Endothelial cell of umbilical vein (primary cell): ENCODE data around the gene CPLX1. TPM values are rescaled to one million over a fixed set of nuclear protein-coding genes. Genes with fewer than 3 reads are reported as not detected.

Experiments
- BruUV-seq: library from RNA; stranded (reverse); fragments of 400-500 nt; replicated peaks from 2 replicates; lab custom pipeline; 2021; lab: Mats Ljungman, UMichigan
- CTCF ChIA-PET: fragments of 300-600, 350-600 bp; sonication (Branson Sonifier 250); formaldehyde crosslinking; loops from one replicate; lab custom pipeline; 2021; ENCODE audit warnings: antibody characterized with exemption, inconsistent platforms; lab: Charles Lee
- POLR2A ChIA-PET: fragments of 300-600, 350-600 bp; sonication (Branson Sonifier 250); formaldehyde crosslinking; loops from one replicate; lab custom pipeline; 2021; ENCODE audit warnings: antibody characterized with exemption, inconsistent platforms; lab: Charles Lee
- DNase-seq: peaks from one replicate; pipeline ENCODE4 v3.0.0-alpha.2; 2011; ENCODE audit warnings: low read depth, low spot score
- FAIRE-seq: peaks from 2 replicates; lab custom pipeline; 2011; peaks lifted over from hg19 to GRCh38; lab: Jason Lieb, UNC
- H2AFZ ChIP-seq: 2 replicates; pipeline ENCODE4 v1.6.0; 2012; ENCODE audit warnings: low read depth, low read length, control low read depth, inconsistent platforms
- H3K27ac ChIP-seq: 2 replicates; pipeline ENCODE4 v1.5.1; 2011; ENCODE audit warnings: low read depth, mild to moderate bottlenecking, control low read depth, low read length, moderate library complexity; ENCODE audit not compliant: insufficient read depth
- H3K27me3 ChIP-seq, 2 experiments: 2 replicates each; pipeline versions ENCODE4 v1.6.0 to v1.6.1; 2011; ENCODE audit warnings: low read length in 2 of 2, mixed read lengths in 1 of 2; ENCODE audit not compliant: control insufficient read depth in 2 of 2, insufficient read depth in 2 of 2
- H3K36me3 ChIP-seq, 2 experiments: 2 replicates in 1 of 2; 3 replicates in 1 of 2; pipeline ENCODE4 v1.5.1; 2011; ENCODE audit warnings: low read length in 2 of 2, mild to moderate bottlenecking in 1 of 2, moderate library complexity in 1 of 2; ENCODE audit not compliant: control insufficient read depth in 2 of 2, insufficient read depth in 2 of 2; ENCODE audit errors: extremely low read depth in 1 of 2
- H3K4me1 ChIP-seq: 3 replicates; pipeline ENCODE4 v1.5.1; 2011; ENCODE audit warnings: mild to moderate bottlenecking, low read length; ENCODE audit not compliant: control insufficient read depth, insufficient read depth; ENCODE audit errors: extremely low read depth
- H3K4me2 ChIP-seq: 2 replicates; pipeline ENCODE4 v1.6.1; 2011; ENCODE audit warnings: low read length, control low read depth, mixed read lengths; ENCODE audit not compliant: insufficient read depth
- H3K4me3 ChIP-seq, 3 experiments: fragments of 200-600 bp in 1 of 3; sonication (generic), shearing (Covaris generic) in 1 of 3; replicated peaks in 1 of 3; 2 replicates each; pipeline ENCODE4 v1.5.1; 2011 to 2016; ENCODE audit warnings: control low read depth in 3 of 3, low read length in 3 of 3, mild to moderate bottlenecking in 2 of 3, inconsistent platforms in 1 of 3, low read depth in 1 of 3, moderate library complexity in 1 of 3; ENCODE audit not compliant: insufficient read depth in 1 of 3
- H3K79me2 ChIP-seq: 2 replicates; pipeline ENCODE4 v1.6.0; 2012; ENCODE audit warnings: low read length, inconsistent platforms; ENCODE audit not compliant: control insufficient read depth, insufficient read depth
- H3K9ac ChIP-seq: replicated peaks from 2 replicates; pipeline ENCODE3; 2011; ENCODE audit warnings: low read length, control low read depth; ENCODE audit not compliant: insufficient read depth; ENCODE audit errors: extremely low read depth
- H3K9me1 ChIP-seq: replicated peaks from 3 replicates; pipeline ENCODE4 v1.6.0; 2011; ENCODE audit warnings: mild to moderate bottlenecking, low read length; ENCODE audit not compliant: control insufficient read depth, insufficient read depth; ENCODE audit errors: extremely low read depth
- H3K9me3 ChIP-seq: replicated peaks from 2 replicates; pipeline ENCODE4 v1.5.1; 2012; ENCODE audit warnings: low read length, inconsistent platforms; ENCODE audit not compliant: control insufficient read depth, insufficient read depth
- H4K20me1 ChIP-seq: replicated peaks from 2 replicates; pipeline ENCODE3; 2011; ENCODE audit warnings: mild to moderate bottlenecking, low read length; ENCODE audit not compliant: control insufficient read depth, insufficient read depth; ENCODE audit errors: extremely low read depth
- CTCF ChIP-seq, 2 donors: IDR thresholded peaks; 1 replicate in 1 of 2; 2 replicates in 1 of 2; pipeline ENCODE4 v1.5.1; 2011; ENCODE audit warnings: low read length in 2 of 2, mild to moderate bottlenecking in 2 of 2, moderate library complexity in 2 of 2, control low read depth in 1 of 2, inconsistent platforms in 1 of 2, low read depth in 1 of 2; ENCODE audit not compliant: insufficient read depth in 1 of 2; ENCODE audit errors: extremely low read depth in 1 of 2
- EZH2 ChIP-seq: IDR thresholded peaks from 2 replicates; pipeline ENCODE4 v1.6.1; 2012; ENCODE audit warnings: borderline replicate concordance, low read depth, mild to moderate bottlenecking, moderate library complexity, low read length, inconsistent platforms; ENCODE audit not compliant: severe bottlenecking
- GATA2 ChIP-seq: IDR thresholded peaks from 2 replicates; pipeline ENCODE4 v1.7.0; 2011; ENCODE audit warnings: low read depth, mild to moderate bottlenecking, moderate library complexity, mixed read lengths, low read length; ENCODE audit not compliant: insufficient read length, insufficient read depth
- MAX ChIP-seq: IDR thresholded peaks from 2 replicates; pipeline ENCODE4 v1.6.1; 2011; ENCODE audit not compliant: insufficient read depth, insufficient read length
- MYC ChIP-seq: IDR thresholded peaks from one replicate; pipeline ENCODE4 v1.6.1; 2011; ENCODE audit warnings: mild to moderate bottlenecking, low read depth, low read length
- POLR2AphosphoS5 ChIP-seq: IDR thresholded peaks from 2 replicates; pipeline ENCODE4 v1.6.1; 2012; ENCODE audit warnings: low read depth, mild to moderate bottlenecking, control low read depth, low read length, moderate library complexity; ENCODE audit not compliant: insufficient read depth
- dilution Hi-C: fragments of 300-500 bp; cut with MboI; formaldehyde crosslinking; loops from one replicate; pipeline ENCODE4 v1.15.0; 2019; ENCODE audit warnings: low sequenced_read_pairs; ENCODE audit not compliant: extremely low pct_ligation_motif_present
- intact Hi-C: fragments of 100-400 bp; cut with micrococcal nuclease; formaldehyde crosslinking; loops from one replicate; pipeline ENCODE4 v1.10.0; 2022
- polyA plus RNA-seq, 4 experiments: library from polyadenylated mRNA; depleted of rRNA in 3 of 4; stranded (reverse) in 3 of 4; unstranded in 1 of 4; fragments of >200 nt; gene quantifications; 2 replicates each; pipeline versions ENCODE4 v1.2.1 to v1.2.3, GENCODE V29; 2011 to 2012; ENCODE audit warnings: missing spikeins in 1 of 4
- total RNA-seq: library from RNA; stranded (reverse); gene quantifications from 2 replicates; pipeline ENCODE4 v1.2.3, GENCODE V29; 2021

The CPLX1 gene
- total and polyA plus RNA-seq, 2 donors (not counting 3 experiments of a cell fraction or from before 2014, with no cell fraction given) = 1.0 to 1.8 TPM

GRCh38 chr4:822361-823175 lies 3.4 kb downstream of the CPLX1 start:
- POLR2A ChIA-PET = no interaction called here
- CTCF ChIA-PET = no interaction called here
- Histone ChIP-seq H3K9me1 (no peaks in the 10 kb centered on the region), H3K27me3 (peaks cover 22 to 24% of the 10 kb centered on the region in 2 experiments), H3K79me2 (no peaks in the 10 kb centered on the region), H2AFZ (no peak overlapping the region), H3K27ac (no peak overlapping the region), H4K20me1 (no peaks in the 10 kb centered on the region), H3K4me1 (no peaks in the 10 kb centered on the region), H3K4me2 (no peak overlapping the region), H3K9ac (no peak overlapping the region), H3K4me3 (no peak overlapping the region), H3K9me3 (no peaks in the 10 kb centered on the region), H3K36me3 (no peaks in the 10 kb centered on the region)
- DNase-seq (no peak), FAIRE-seq (no peak)
- no TSS peak for BruUV-seq
- dilution Hi-C loops (no loop called here), intact Hi-C loops (no loop called here)
- TF ChIP-seq MAX (no peak), POLR2AphosphoS5 (no peak), MYC (no peak), GATA2 (no peak)

- Histone ChIP-seq H3K9ac (no peak overlapping the region), H3K36me3 (no peaks in the 10 kb centered on the region), H3K4me1 (no peaks in the 10 kb centered on the region), H4K20me1 (no peaks in the 10 kb centered on the region), H3K4me3 (no peak overlapping the region), H3K79me2 (no peaks in the 10 kb centered on the region), H2AFZ (no peak overlapping the region), H3K27ac (no peak overlapping the region), H3K9me3 (no peaks in the 10 kb centered on the region), H3K27me3 (peaks cover 15 to 19% of the 10 kb centered on the region in 2 experiments), H3K4me2 (no peak overlapping the region), H3K9me1 (no peaks in the 10 kb centered on the region)
- DNase-seq (no peak), FAIRE-seq (no peak)
- dilution Hi-C loops = no loop called here
- ChIA-PET POLR2A (no interaction called here), CTCF (no interaction called here)
- no TSS peak for BruUV-seq
- intact Hi-C loops = no loop called here
- TF ChIP-seq MAX (no peak), POLR2AphosphoS5 (no peak), CTCF (IDR thresholded peaks at IDR 0.05; ENCODE audit: extremely low read depth in 1 of 2, insufficient read depth in 1 of 2, low read depth in 1 of 2, low read length in 2 of 2) (no peak), GATA2 (no peak), EZH2 (no peak), MYC (no peak)
Measured at GRCh38 chr4:821631-822030, 4.3 kb downstream of the CPLX1 start.
